Frontal cortex (tissue), 1 donor: ENCODE measurements around the gene SCYGR2. TPM values are rescaled to one million over a fixed set of nuclear protein-coding genes. Genes with fewer than 3 reads are reported as not detected.

ENCODE experiments used
- total RNA-seq: library from RNA; depleted of rRNA; stranded (reverse); fragments of >200 nt; gene quantifications from one replicate; pipeline ENCODE4 v1.2.3, GENCODE V29; 2014

The SCYGR2 gene
- total RNA-seq, 1 donor from 2014 or later, result not detected

Other genes with a start within 250 kb of the SCYGR2 start
- gene TM4SF20, start 219.6 kb upstream of the SCYGR2 start, total RNA-seq, result not detected
- not detected for gene SCYGR1, start 210.9 kb upstream of the SCYGR2 start, total RNA-seq
- gene AGFG1, start 126.7 kb upstream of the SCYGR2 start, total RNA-seq, result 73.0 TPM
- not detected for gene SCYGR3, start 15.9 kb downstream of the SCYGR2 start, total RNA-seq
- not detected for gene SCYGR4, start 18.6 kb downstream of the SCYGR2 start, total RNA-seq
- gene SCYGR5, start 67.9 kb downstream of the SCYGR2 start, total RNA-seq, result not detected
- 2.0 TPM for gene SLC19A3, start 119.1 kb downstream of the SCYGR2 start, total RNA-seq
- not detected for gene SCYGR6, start 125.9 kb downstream of the SCYGR2 start, total RNA-seq
- not detected for gene SCYGR7, start 129.4 kb downstream of the SCYGR2 start, total RNA-seq
- not detected for gene SCYGR8, start 147.0 kb downstream of the SCYGR2 start, total RNA-seq
- gene CCL20, start 214.9 kb downstream of the SCYGR2 start, total RNA-seq, result not detected